H1 (cell line): ENCODE data around the gene PARS2. TPM values are rescaled to one million over a fixed set of nuclear protein-coding genes. Genes with fewer than 3 reads are reported as not detected.

Source experiments
- CTCF ChIA-PET: fragments of 300-600 bp; sonication (Branson Sonifier 250); formaldehyde crosslinking; loops from one replicate; lab custom pipeline; 2021; ENCODE audit not compliant: partially characterized antibody; lab: Charles Lee
- POLR2A ChIA-PET: fragments of 300-600 bp; sonication (Branson Sonifier 250); formaldehyde crosslinking; loops from one replicate; lab custom pipeline; 2021; ENCODE audit warnings: inconsistent platforms; ENCODE audit not compliant: partially characterized antibody; lab: Charles Lee
- DNase-seq, 2 experiments: peaks; one replicate each; pipeline versions ENCODE4 v3.0.0 to v3.0.0-alpha.2; 2010 to 2022; ENCODE audit warnings: low spot score in 2 of 2, low read depth in 1 of 2, mixed read lengths in 1 of 2
- FAIRE-seq: peaks from 2 replicates; lab custom pipeline; 2011; peaks lifted over from hg19 to GRCh38; lab: Jason Lieb, UNC
- H2AFZ ChIP-seq: 2 replicates; pipeline ENCODE4 v1.8.1; 2012; ENCODE audit warnings: low read length, inconsistent platforms
- H2AK5ac ChIP-seq: 2 replicates; pipeline ENCODE4 v1.6.1; 2013; ENCODE audit warnings: low read depth, low read length
- H2BK120ac ChIP-seq: replicated peaks from 2 replicates; pipeline ENCODE3; 2013; ENCODE audit warnings: low read depth, low read length, inconsistent platforms
- H2BK12ac ChIP-seq: 2 replicates; pipeline ENCODE4 v1.6.1; 2013; ENCODE audit warnings: low read depth, low read length
- H2BK15ac ChIP-seq: 2 replicates; pipeline ENCODE4 v1.6.1; 2013; ENCODE audit warnings: low read length
- H2BK20ac ChIP-seq: 2 replicates; pipeline ENCODE4 v1.6.1; 2013; ENCODE audit warnings: low read length
- H2BK5ac ChIP-seq: 2 replicates; pipeline ENCODE4 v1.6.1; 2013; ENCODE audit warnings: low read depth, low read length
- H3K14ac ChIP-seq: 2 replicates; pipeline ENCODE4 v1.6.1; 2013; ENCODE audit warnings: inconsistent platforms; ENCODE audit not compliant: insufficient read length
- H3K18ac ChIP-seq: 2 replicates; pipeline ENCODE4 v1.6.1; 2013; ENCODE audit warnings: low read length; ENCODE audit errors: extremely low read depth
- H3K23ac ChIP-seq: 2 replicates; pipeline ENCODE4 v1.6.1; 2013; ENCODE audit warnings: inconsistent platforms; ENCODE audit not compliant: insufficient read length
- H3K23me2 ChIP-seq: 2 replicates; pipeline ENCODE4 v1.6.1; 2013; ENCODE audit warnings: low read depth, low read length
- H3K27ac ChIP-seq: 2 replicates; pipeline ENCODE4 v1.6.1; 2011; ENCODE audit warnings: low read depth, low read length, inconsistent platforms
- H3K27me3 ChIP-seq, 4 experiments: replicated peaks in 1 of 4; 1 replicate in 1 of 4; 2 replicates in 3 of 4; pipeline versions ENCODE4 v1.6.1 to v1.8.1; 2011 to 2013; ENCODE audit warnings: low read length in 3 of 4, mild to moderate bottlenecking in 3 of 4, inconsistent platforms in 2 of 4, mixed read lengths in 2 of 4, moderate library complexity in 1 of 4; ENCODE audit not compliant: control insufficient read depth in 3 of 4, insufficient read depth in 3 of 4; ENCODE audit errors: extremely low read depth in 1 of 4
- H3K36me3 ChIP-seq, 4 experiments: 2 replicates each; pipeline versions ENCODE4 v1.6.1 to v1.8.1; 2011 to 2013; ENCODE audit warnings: mild to moderate bottlenecking in 4 of 4, low read length in 3 of 4, moderate library complexity in 2 of 4, control low read depth in 1 of 4, inconsistent platforms in 1 of 4; ENCODE audit not compliant: insufficient read depth in 4 of 4, control insufficient read depth in 2 of 4
- H3K4ac ChIP-seq: replicated peaks from 2 replicates; pipeline ENCODE3; 2013; ENCODE audit warnings: low read length, low read depth, mixed read lengths, inconsistent platforms; ENCODE audit not compliant: insufficient read length
- H3K4me1 ChIP-seq, 4 experiments: replicated peaks in 1 of 4; 1 replicate in 1 of 4; 2 replicates in 3 of 4; pipeline versions ENCODE4 v1.6.1 to v1.8.1; 2011 to 2013; ENCODE audit warnings: low read length in 3 of 4, inconsistent platforms in 2 of 4, mixed read lengths in 1 of 4; ENCODE audit not compliant: insufficient read depth in 4 of 4, control insufficient read depth in 3 of 4
- H3K4me2 ChIP-seq, 2 experiments: 2 replicates each; pipeline versions ENCODE4 v1.6.1 to v1.8.1; 2011 to 2013; ENCODE audit warnings: low read depth in 2 of 2, low read length in 2 of 2, control low read depth in 1 of 2, inconsistent platforms in 1 of 2, mild to moderate bottlenecking in 1 of 2; ENCODE audit not compliant: insufficient read depth in 1 of 2
- H3K4me3 ChIP-seq, 4 experiments: fragments of 200-600, 300-600 bp in 1 of 4; sonication (generic), shearing (Covaris generic), sonication (Bioruptor Twin) in 1 of 4; 2 replicates each; pipeline versions ENCODE4 v1.5.1 to v1.8.1; 2011 to 2016; ENCODE audit warnings: low read length in 4 of 4, low read depth in 3 of 4, control low read depth in 2 of 4, inconsistent platforms in 2 of 4, mild to moderate bottlenecking in 2 of 4, mixed read lengths in 1 of 4, moderate library complexity in 1 of 4; ENCODE audit not compliant: insufficient read depth in 2 of 4; ENCODE audit errors: extremely low read depth in 1 of 4
- H3K56ac ChIP-seq: replicated peaks from 2 replicates; pipeline ENCODE3; 2013; ENCODE audit warnings: low read depth, mild to moderate bottlenecking, mixed read lengths, low read length, inconsistent platforms; ENCODE audit not compliant: insufficient read length
- H3K79me1 ChIP-seq: 2 replicates; pipeline ENCODE4 v1.6.1; 2013; ENCODE audit warnings: low read depth, low read length, control low read depth
- H3K79me2 ChIP-seq, 2 experiments: 2 replicates each; pipeline versions ENCODE4 v1.6.1 to v1.8.1; 2012 to 2013; ENCODE audit warnings: low read length in 2 of 2, mild to moderate bottlenecking in 2 of 2, inconsistent platforms in 1 of 2; ENCODE audit not compliant: insufficient read depth in 2 of 2, control insufficient read depth in 1 of 2
- H3K9ac ChIP-seq, 4 experiments: replicated peaks in 1 of 4; 1 replicate in 1 of 4; 2 replicates in 3 of 4; pipeline versions ENCODE4 v1.6.1 to v1.8.1; 2011 to 2013; ENCODE audit warnings: low read depth in 3 of 4, low read length in 3 of 4, control low read depth in 2 of 4, mild to moderate bottlenecking in 2 of 4, moderate library complexity in 2 of 4, inconsistent platforms in 1 of 4; ENCODE audit errors: extremely low read depth in 1 of 4
- H3K9me3 ChIP-seq, 2 experiments: 2 replicates each; pipeline versions ENCODE4 v1.6.1 to v1.8.1; 2012 to 2013; ENCODE audit warnings: mild to moderate bottlenecking in 2 of 2, moderate library complexity in 2 of 2, control low read depth in 1 of 2, inconsistent platforms in 1 of 2, low read depth in 1 of 2, low read length in 1 of 2, mixed read lengths in 1 of 2; ENCODE audit not compliant: insufficient read depth in 2 of 2
- H4K20me1 ChIP-seq, 2 experiments: replicated peaks in 1 of 2; 2 replicates each; pipeline versions ENCODE3 to v1.8.1; 2011 to 2013; ENCODE audit warnings: inconsistent platforms in 2 of 2, low read length in 2 of 2, mild to moderate bottlenecking in 1 of 2; ENCODE audit not compliant: insufficient read depth in 2 of 2, control insufficient read depth in 1 of 2
- H4K5ac ChIP-seq: 2 replicates; pipeline ENCODE4 v1.6.1; 2013; ENCODE audit warnings: low read length, low read depth, mixed read lengths, inconsistent platforms; ENCODE audit not compliant: insufficient read length
- H4K8ac ChIP-seq: 2 replicates; pipeline ENCODE4 v1.8.0; 2013; ENCODE audit warnings: mild to moderate bottlenecking, moderate library complexity, low read length, inconsistent platforms; ENCODE audit not compliant: insufficient read depth; ENCODE audit errors: extremely low read depth
- H4K91ac ChIP-seq: replicated peaks from 2 replicates; pipeline ENCODE3; 2013; ENCODE audit warnings: low read length, mixed read lengths, inconsistent platforms; ENCODE audit not compliant: insufficient read length
- WGBS, 2 experiments: shearing (Covaris generic) in 1 of 2; methylation state at CpG; one replicate each; pipeline versions ENCODE4 v1.1.6 to v1.1.7; 2013 to 2015; ENCODE audit warnings: low lambda C conversion rate in 2 of 2, mixed read lengths in 2 of 2, inconsistent platforms in 1 of 2, low coverage in 1 of 2, missing lambda C conversion rate in 1 of 2; ENCODE audit not compliant: insufficient replicate concordance in 2 of 2, insufficient coverage in 1 of 2, insufficient read length in 1 of 2; ENCODE audit errors: extremely low coverage in 1 of 2, missing lambda C conversion rate in 1 of 2; 5-methylcytosine and 5-hydroxymethylcytosine counted together
- polyA plus RNA-seq, 7 experiments: library from polyadenylated mRNA; depleted of rRNA in 3 of 7; stranded (reverse) in 5 of 7; unstranded in 2 of 7; fragments of >200 nt in 5 of 7; fragments of 200-250 nt in 2 of 7; gene quantifications; 1 replicate in 5 of 7; 2 replicates in 1 of 7; 4 replicates in 1 of 7; pipeline versions ENCODE4 v1.2.1 to v1.2.3, GENCODE V29; 2011 to 2013; ENCODE audit warnings: missing spikeins in 2 of 7, mixed read lengths in 2 of 7
- total RNA-seq: library from RNA; stranded (reverse); fragmentation: NEBNext Ultra II Directional; extraction: Animal tissue kit (Norgen Biotek cat#: 25700); gene quantifications from 2 replicates; pipeline ENCODE4 v1.2.1, GENCODE V29; 2021
- TF ChIP-seq, protein P1 (sequence below): IDR thresholded peaks from 2 replicates; pipeline ENCODE4 v1.6.1; 2012; ENCODE audit warnings: inconsistent platforms

Gene PARS2
- total and polyA plus RNA-seq, 2 of the 8 experiments (the other 6 are each of a cell fraction or from before 2014, with no cell fraction given), result 8.9 to 10.0 TPM

DNA sequence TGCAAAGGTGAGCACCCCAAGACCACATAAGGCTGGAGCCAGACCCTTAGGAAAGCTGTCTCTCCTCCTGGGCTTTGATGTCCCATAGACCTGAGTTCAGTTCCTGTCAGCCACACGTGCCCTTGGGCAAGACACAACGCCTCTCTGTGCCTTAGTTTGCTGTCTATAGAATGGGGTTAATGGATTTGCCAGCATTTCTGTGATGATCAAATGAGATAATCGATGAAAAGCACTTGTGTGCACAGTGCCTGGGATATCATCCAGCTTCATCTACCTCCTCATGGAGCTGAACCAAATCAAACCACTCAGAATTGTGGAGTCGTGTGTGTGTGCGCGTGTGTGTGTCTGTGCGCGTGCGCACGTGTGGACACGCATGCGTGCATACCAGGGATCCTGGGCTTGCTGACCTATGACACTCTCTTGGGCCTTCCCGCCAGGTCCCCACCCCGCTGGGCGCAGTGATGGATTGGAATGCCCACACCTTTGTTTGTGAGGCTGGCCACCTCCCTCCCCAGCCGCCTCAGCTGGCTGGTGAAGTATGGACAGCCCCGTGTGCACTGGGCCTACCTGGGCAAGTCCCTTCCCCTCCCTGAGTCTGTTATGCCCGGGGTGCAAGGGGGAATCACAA, 31.6 kb upstream of the PARS2 start:
- Histone ChIP-seq H4K8ac (no peak overlapping the region; the same call in 1 of the 2 replicates), H4K20me1 (no peaks in the 10 kb centered on the region), H3K23ac (no peak overlapping the region), H4K91ac (no peak overlapping the region), H2BK12ac (no peak overlapping the region), H3K79me2 (no peaks in the 10 kb centered on the region), H3K4me2 (no peak overlapping the region), H3K36me3 (no peaks in the 10 kb centered on the region), H3K56ac (no peak overlapping the region), H2BK120ac (no peak overlapping the region), H3K4me1 (peaks cover 8 to 16% (median 12%) of the 10 kb centered on the region in 4 experiments), H3K79me1 (no peaks in the 10 kb centered on the region; the same call in 1 of the 2 replicates), H3K27me3 (peaks cover 5 to 13% (median 10%) of the 10 kb centered on the region in 4 experiments; a peak in 6 of 7 replicates), H4K5ac (no peak overlapping the region), H3K18ac (no peak overlapping the region), H3K4me3 (no peak overlapping the region), H3K9ac (no peak overlapping the region), H3K4ac (no peak overlapping the region), H2BK20ac (no peak overlapping the region), H2AK5ac (no peak overlapping the region), H2BK15ac (peak overlapping the region; percentile 50; the same call in 1 of the 2 replicates), H2BK5ac (no peak overlapping the region), H3K14ac (no peak overlapping the region), H3K27ac (no peak overlapping the region), H3K9me3 (peaks cover 0 to 5% of the 10 kb centered on the region in 2 experiments; a peak in 2 of 4 replicates), H2AFZ (no peak overlapping the region), H3K23me2 (peaks cover 1% of the 10 kb centered on the region; the same call in 1 of the 2 replicates)
- POLR2A ChIA-PET, result interaction anchor here (0.9 to 1.3 kb wide), 3 partner anchors 11 to 190 kb away, joined by 3 read pairs; no protein-coding TSS in a partner anchor
- DNase-seq (no peak), FAIRE-seq (no peak)
- CTCF ChIA-PET, result interaction anchor here (0.6 to 8.1 kb wide), 17 partner anchors 10 to 622 kb away, joined by 3 to 80 read pairs (median 4); partner anchors contain the start of gene ACOT11
- 89% methylated on average over 18 of the region's 18 CpGs; no CpG with 5 or more reads in 1 of the 2 experiments for WGBS, 2 experiments
- TF ChIP-seq, protein P1, sequence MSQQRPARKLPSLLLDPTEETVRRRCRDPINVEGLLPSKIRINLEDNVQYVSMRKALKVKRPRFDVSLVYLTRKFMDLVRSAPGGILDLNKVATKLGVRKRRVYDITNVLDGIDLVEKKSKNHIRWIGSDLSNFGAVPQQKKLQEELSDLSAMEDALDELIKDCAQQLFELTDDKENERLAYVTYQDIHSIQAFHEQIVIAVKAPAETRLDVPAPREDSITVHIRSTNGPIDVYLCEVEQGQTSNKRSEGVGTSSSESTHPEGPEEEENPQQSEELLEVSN, result no peak
